Astrocyte (in vitro differentiated cells and primary cell): Measurements from ENCODE around the gene NCF4.

Experiments used
- CTCF ChIP-seq: IDR thresholded peaks from 2 replicates; pipeline ENCODE4 v1.5.1; 2011; ENCODE audit warnings: low read depth, mild to moderate bottlenecking, inconsistent platforms, low read length, moderate library complexity; ENCODE audit not compliant: insufficient read depth
- EZH2 ChIP-seq: IDR thresholded peaks from 2 replicates; pipeline ENCODE4 v1.6.1; 2012; ENCODE audit warnings: mild to moderate bottlenecking, low read length, inconsistent platforms; ENCODE audit not compliant: insufficient read depth

- TF ChIP-seq CTCF (no peak), EZH2 (no peak)
Observed at GRCh38 chr22:36884349-36885158, 23.7 kb downstream of the NCF4 start.
